CD14-positive monocyte (primary cell): Measurements from ENCODE around the gene SP110. TPM values are rescaled to one million over a fixed set of nuclear protein-coding genes. Genes with fewer than 3 reads are reported as not detected.
A peak's percentile ranks its signal among the peaks of the same experiment; 100 is the strongest.

Experiments
- DNase-seq, 3 donors: peaks; one replicate each; pipeline ENCODE4 v3.0.0-alpha.2; 2011 to 2022
- H2AFZ ChIP-seq: 2 replicates; pipeline ENCODE4 v1.6.0; 2012; ENCODE audit warnings: mild to moderate bottlenecking, low read depth, low read length, inconsistent platforms; ENCODE audit not compliant: insufficient read depth, poor library complexity, severe bottlenecking
- H3K27ac ChIP-seq, 2 donors: 1 replicate in 1 of 2; 2 replicates in 1 of 2; pipeline ENCODE4 v1.5.1; 2012 to 2013; ENCODE audit warnings: low read length in 2 of 2, control low read depth in 1 of 2, inconsistent platforms in 1 of 2, low read depth in 1 of 2, mild to moderate bottlenecking in 1 of 2
- H3K27me3 ChIP-seq, 2 donors: one replicate each; pipeline versions ENCODE4 v1.6.0 to v1.6.1; 2011 to 2013; ENCODE audit warnings: low read length in 2 of 2; ENCODE audit not compliant: control insufficient read depth in 2 of 2, insufficient read depth in 2 of 2
- H3K36me3 ChIP-seq, 2 donors: replicated peaks in 1 of 2; 1 replicate in 1 of 2; 2 replicates in 1 of 2; pipeline versions ENCODE4 v1.5.1 to v1.6.1; 2012 to 2013; ENCODE audit warnings: low read length in 2 of 2, control low read depth in 1 of 2, inconsistent platforms in 1 of 2, mild to moderate bottlenecking in 1 of 2; ENCODE audit not compliant: insufficient read depth in 2 of 2, control insufficient read depth in 1 of 2
- H3K4me1 ChIP-seq, 2 donors: 1 replicate in 1 of 2; 2 replicates in 1 of 2; pipeline versions ENCODE4 v1.5.1 to v1.6.1; 2012 to 2013; ENCODE audit warnings: low read length in 2 of 2, control low read depth in 1 of 2, inconsistent platforms in 1 of 2, mild to moderate bottlenecking in 1 of 2, moderate library complexity in 1 of 2; ENCODE audit not compliant: insufficient read depth in 2 of 2, control insufficient read depth in 1 of 2
- H3K4me2 ChIP-seq: replicated peaks from 2 replicates; pipeline ENCODE3; 2012; ENCODE audit warnings: low read length, moderate library complexity, mild to moderate bottlenecking; ENCODE audit not compliant: poor library complexity, severe bottlenecking; ENCODE audit errors: extremely low read depth
- H3K4me3 ChIP-seq, 3 experiments: fragments of 200-600 bp in 1 of 3; sonication (generic) in 1 of 3; replicated peaks in 1 of 3; 1 replicate in 2 of 3; 2 replicates in 1 of 3; pipeline ENCODE4 v1.5.1; 2011 to 2013; ENCODE audit warnings: low read length in 3 of 3, mild to moderate bottlenecking in 3 of 3, control low read depth in 2 of 3, low read depth in 2 of 3, inconsistent platforms in 1 of 3, moderate library complexity in 1 of 3
- H3K79me2 ChIP-seq: 2 replicates; pipeline ENCODE4 v1.6.0; 2012; ENCODE audit warnings: mild to moderate bottlenecking, control low read depth, inconsistent platforms, low read length, moderate library complexity; ENCODE audit not compliant: insufficient read depth
- H3K9ac ChIP-seq: 2 replicates; pipeline ENCODE4 v1.6.0; 2017; ENCODE audit warnings: low read length, mild to moderate bottlenecking; ENCODE audit not compliant: insufficient read depth, poor library complexity, severe bottlenecking
- H3K9me3 ChIP-seq, 2 donors: replicated peaks in 1 of 2; 1 replicate in 1 of 2; 2 replicates in 1 of 2; pipeline versions ENCODE4 v1.5.1 to v1.6.1; 2012 to 2013; ENCODE audit warnings: low read length in 2 of 2, control low read depth in 1 of 2; ENCODE audit not compliant: control insufficient read depth in 1 of 2, insufficient read depth in 1 of 2
- H4K20me1 ChIP-seq: 2 replicates; pipeline ENCODE4 v1.6.0; 2012; ENCODE audit warnings: mild to moderate bottlenecking, low read length, control low read depth, moderate library complexity; ENCODE audit not compliant: insufficient read depth
- H3K27ac Mint-ChIP-seq, 7 donors: one replicate each; pipeline ENCODE4 v1.8.0; 2020; ENCODE audit warnings: mild to moderate bottlenecking in 7 of 7, mixed read lengths in 7 of 7, moderate library complexity in 6 of 7, inconsistent platforms in 2 of 7
- H3K27me3 Mint-ChIP-seq, 3 donors: one replicate each; pipeline ENCODE4 v1.8.0; 2021 to 2022; ENCODE audit warnings: low read depth in 3 of 3, mild to moderate bottlenecking in 3 of 3, mixed read lengths in 3 of 3, moderate library complexity in 3 of 3, inconsistent platforms in 1 of 3
- H3K36me3 Mint-ChIP-seq, 2 donors: one replicate each; pipeline ENCODE4 v1.8.0; 2020; ENCODE audit warnings: mixed read lengths in 2 of 2, inconsistent platforms in 1 of 2, mild to moderate bottlenecking in 1 of 2
- H3K4me1 Mint-ChIP-seq: one replicate; pipeline ENCODE4 v1.8.0; 2020; ENCODE audit warnings: mild to moderate bottlenecking, mixed read lengths
- H3K4me3 Mint-ChIP-seq, 2 donors: one replicate each; pipeline ENCODE4 v1.8.0; 2020; ENCODE audit warnings: mild to moderate bottlenecking in 2 of 2, mixed read lengths in 2 of 2, moderate library complexity in 1 of 2
- H3K9me3 Mint-ChIP-seq, 7 donors: one replicate each; pipeline ENCODE4 v1.8.0; 2020 to 2022; ENCODE audit warnings: mixed read lengths in 7 of 7, mild to moderate bottlenecking in 6 of 7, moderate library complexity in 6 of 7, inconsistent platforms in 2 of 7
- WGBS: methylation state at CpG from one replicate; pipeline ENCODE4 v1.1.5; 2013; ENCODE audit warnings: missing lambda C conversion rate; ENCODE audit not compliant: insufficient coverage; 5-methylcytosine and 5-hydroxymethylcytosine counted together
- intact Hi-C, 2 donors: fragments of 100-400 bp; cut with micrococcal nuclease; formaldehyde crosslinking; loops; one replicate each; pipeline versions ENCODE4 v1.15.0 to v1.15.1; 2023
- polyA plus RNA-seq, 3 donors: library from polyadenylated mRNA; depleted of rRNA in 1 of 3; unstranded in 2 of 3; stranded (reverse) in 1 of 3; fragments of 300-500 nt in 2 of 3; fragments of >200 nt in 1 of 3; fragmentation: Illumina TruSeq in 2 of 3; gene quantifications; 1 replicate in 2 of 3; 2 replicates in 1 of 3; pipeline ENCODE4 v1.2.3, GENCODE V29; 2012 to 2021
- TF ChIP-seq, protein P1 (sequence below): fragments of 200-600 bp; IDR thresholded peaks from one replicate; pipeline ENCODE4 v1.8.0; 2022; ENCODE audit warnings: antibody characterized with exemption, mild to moderate bottlenecking

Gene SP110
- polyA plus RNA-seq, 3 donors: 39.1 to 66.1 (median 65.5) TPM

DNA sequence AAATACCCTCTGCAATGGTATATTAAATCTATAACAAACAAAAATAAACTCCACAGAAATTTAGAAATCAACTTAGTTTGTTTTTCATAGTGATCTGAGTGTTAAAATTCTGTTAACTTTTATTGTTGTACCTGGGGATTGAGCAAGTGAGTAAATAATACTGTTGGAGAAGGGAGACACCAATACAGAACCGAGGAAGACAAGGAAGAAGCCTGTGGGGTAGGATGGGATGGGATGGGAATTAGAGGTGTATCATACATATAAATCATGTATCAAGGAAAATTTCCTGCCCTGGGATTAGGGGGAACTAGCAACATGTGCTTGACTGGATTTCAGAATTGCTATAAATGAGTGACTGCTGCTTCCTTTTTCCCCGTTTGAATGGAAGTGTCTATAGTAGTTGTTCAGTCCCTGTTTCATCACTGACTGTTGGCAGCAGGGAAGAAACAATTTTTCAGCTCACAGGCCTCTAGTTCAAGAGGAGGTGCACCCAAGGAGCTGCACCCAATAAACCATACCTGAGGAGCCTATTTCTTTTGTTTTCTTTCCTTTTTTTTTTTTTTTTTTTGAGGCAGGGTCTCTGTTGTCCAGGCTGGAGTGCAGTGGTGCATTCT, 53.1 kb downstream of the SP110 start:
- TF ChIP-seq, protein P1, sequence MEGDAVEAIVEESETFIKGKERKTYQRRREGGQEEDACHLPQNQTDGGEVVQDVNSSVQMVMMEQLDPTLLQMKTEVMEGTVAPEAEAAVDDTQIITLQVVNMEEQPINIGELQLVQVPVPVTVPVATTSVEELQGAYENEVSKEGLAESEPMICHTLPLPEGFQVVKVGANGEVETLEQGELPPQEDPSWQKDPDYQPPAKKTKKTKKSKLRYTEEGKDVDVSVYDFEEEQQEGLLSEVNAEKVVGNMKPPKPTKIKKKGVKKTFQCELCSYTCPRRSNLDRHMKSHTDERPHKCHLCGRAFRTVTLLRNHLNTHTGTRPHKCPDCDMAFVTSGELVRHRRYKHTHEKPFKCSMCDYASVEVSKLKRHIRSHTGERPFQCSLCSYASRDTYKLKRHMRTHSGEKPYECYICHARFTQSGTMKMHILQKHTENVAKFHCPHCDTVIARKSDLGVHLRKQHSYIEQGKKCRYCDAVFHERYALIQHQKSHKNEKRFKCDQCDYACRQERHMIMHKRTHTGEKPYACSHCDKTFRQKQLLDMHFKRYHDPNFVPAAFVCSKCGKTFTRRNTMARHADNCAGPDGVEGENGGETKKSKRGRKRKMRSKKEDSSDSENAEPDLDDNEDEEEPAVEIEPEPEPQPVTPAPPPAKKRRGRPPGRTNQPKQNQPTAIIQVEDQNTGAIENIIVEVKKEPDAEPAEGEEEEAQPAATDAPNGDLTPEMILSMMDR: no peak
- H3K4me3 ChIP-seq: no peak overlapping the region
- intact Hi-C loops: no loop called here

GRCh38 chr2:230164139-230164538, 55.6 kb downstream of the SP110 start:
- no peak for DNase-seq
- Mint-ChIP-seq H3K27ac (peak overlapping the region in 1 of 7 donors; percentile 28), H3K4me3 (no peak overlapping the region), H3K4me1 (peaks cover 15% of the 10 kb centered on the region), H3K36me3 (peaks cover 45 to 48% of the 10 kb centered on the region in 2 donors), H3K9me3 (peaks cover 0 to 6% (median 2%) of the 10 kb centered on the region in 7 donors), H3K27me3 (peaks cover 0 to 1% (median under 1%) of the 10 kb centered on the region in 3 donors)
- WGBS: no CpG with 5 or more reads among the region's 1 CpG
- no peaks in the 10 kb centered on the region for H3K9me3 ChIP-seq
- H3K9ac ChIP-seq: no peak overlapping the region
- H3K4me3 ChIP-seq: no peak overlapping the region
- H3K27ac ChIP-seq: no peak overlapping the region
- no peaks in the 10 kb centered on the region for H3K79me2 ChIP-seq
- no peaks in the 10 kb centered on the region for H3K27me3 ChIP-seq
- no peaks in the 10 kb centered on the region for H3K4me1 ChIP-seq
- H3K36me3 ChIP-seq: peaks cover 18 to 49% of the 10 kb centered on the region in 2 donors
- H2AFZ ChIP-seq: no peak overlapping the region
- H3K4me2 ChIP-seq: no peak overlapping the region
- intact Hi-C loops: no loop called here
- no peaks in the 10 kb centered on the region for H4K20me1 ChIP-seq
- TF ChIP-seq, protein P1: no peak

More for the DNA sequence above, 53.1 kb downstream of the SP110 start:
- Histone ChIP-seq H4K20me1 (no peaks in the 10 kb centered on the region), H3K36me3 (peaks cover 29 to 74% of the 10 kb centered on the region in 2 donors), H3K27ac (no peak overlapping the region), H3K27me3 (no peaks in the 10 kb centered on the region), H3K9me3 (no peaks in the 10 kb centered on the region), H3K79me2 (no peaks in the 10 kb centered on the region), H3K9ac (no peak overlapping the region), H3K4me1 (peaks cover 6 to 8% of the 10 kb centered on the region in 2 donors), H2AFZ (no peak overlapping the region), H3K4me2 (no peak overlapping the region)
- H3K36me3 Mint-ChIP-seq: peaks cover 65 to 70% of the 10 kb centered on the region in 2 donors
- H3K9me3 Mint-ChIP-seq: peaks cover 0 to 6% (median 1%) of the 10 kb centered on the region in 7 donors
- no peak for DNase-seq
- H3K27ac Mint-ChIP-seq: peak overlapping the region in 1 of 7 donors; percentile 20
- no CpG with 5 or more reads among the region's 2 CpGs for WGBS
- peaks cover 23% of the 10 kb centered on the region for H3K4me1 Mint-ChIP-seq
- no peak overlapping the region for H3K4me3 Mint-ChIP-seq
- peaks cover 0 to 1% (median 0%) of the 10 kb centered on the region in 3 donors for H3K27me3 Mint-ChIP-seq
